Aorta (tissue), 5 donors: ENCODE measurements around the gene KCTD3. TPM values are rescaled to one million over a fixed set of nuclear protein-coding genes. Genes with fewer than 3 reads are reported as not detected.

Experiments used
- ATAC-seq: fragments of 200-7000 bp; cut with Tn5 transposase; one replicate; pipeline ENCODE4 v1.9.1; 2022; ENCODE audit warnings: moderate library complexity; ENCODE audit not compliant: low FRiP score
- DNase-seq, 2 donors: peaks; one replicate each; pipeline ENCODE4 v3.0.0-alpha.2; 2020
- H3K27ac ChIP-seq, 2 donors: one replicate each; pipeline ENCODE4 v1.5.1; 2013; ENCODE audit warnings: low read length in 2 of 2, mild to moderate bottlenecking in 2 of 2, moderate library complexity in 2 of 2, control low read depth in 1 of 2, inconsistent platforms in 1 of 2, low read depth in 1 of 2
- H3K27me3 ChIP-seq, 2 donors: one replicate each; pipeline ENCODE4 v1.6.1; 2013; ENCODE audit warnings: control low read depth in 1 of 2, low read length in 1 of 2, mild to moderate bottlenecking in 1 of 2, moderate library complexity in 1 of 2; ENCODE audit not compliant: insufficient read depth in 2 of 2, control insufficient read depth in 1 of 2
- H3K36me3 ChIP-seq, 2 donors: one replicate each; pipeline ENCODE4 v1.6.1; 2013; ENCODE audit warnings: control low read depth in 1 of 2, low read length in 1 of 2, mild to moderate bottlenecking in 1 of 2; ENCODE audit not compliant: insufficient read depth in 2 of 2, control insufficient read depth in 1 of 2
- H3K4me1 ChIP-seq, 2 donors: one replicate each; pipeline ENCODE4 v1.6.1; 2013; ENCODE audit warnings: low read length in 2 of 2, control low read depth in 1 of 2, mild to moderate bottlenecking in 1 of 2, moderate library complexity in 1 of 2; ENCODE audit not compliant: insufficient read depth in 2 of 2, control insufficient read depth in 1 of 2
- H3K4me3 ChIP-seq, 2 donors: one replicate each; pipeline ENCODE4 v1.5.1; 2013; ENCODE audit warnings: low read length in 2 of 2, control low read depth in 1 of 2, mild to moderate bottlenecking in 1 of 2
- H3K9me3 ChIP-seq: one replicate; pipeline ENCODE4 v1.6.1; 2013; ENCODE audit warnings: mild to moderate bottlenecking, low read length; ENCODE audit not compliant: control insufficient read depth
- WGBS, 2 donors: extraction: QIAGEN DNeasy Blood & Tissue Kit; methylation state at CpG; one replicate each; pipeline ENCODE4 v1.1.7; 2013; 5-methylcytosine and 5-hydroxymethylcytosine counted together
- intact Hi-C, 2 donors: fragments of 100-400 bp; cut with DNase I; formaldehyde crosslinking; loops; one replicate each; pipeline versions ENCODE4 v1.14.2 to v1.15.0; 2022
- polyA plus RNA-seq, 2 donors: library from polyadenylated mRNA; stranded (reverse); fragments of 200-250 nt; gene quantifications; one replicate each; pipeline ENCODE4 v1.2.3, GENCODE V29; 2013
- total RNA-seq, 2 donors: library from RNA; stranded (reverse); fragmentation: NEBNext Ultra II Directional; extraction: Animal tissue kit (Norgen Biotek cat#: 25700); gene quantifications; one replicate each; pipeline ENCODE4 v1.2.1, GENCODE V29; 2021
- donor health status: healthy with polysubstance abuse.
- donor health status: Bipolar disorder and iron deficiency.
- donor health status: DM: no; HTN: no; CAD: no.
- donor health status: DM: no; HTN: no; CAD: no.
- donor health status: DM: yes; HTN: yes; CAD: no.

KCTD3 gene
- total and polyA plus RNA-seq, 4 donors, result 20.2 to 39.7 (median 32.3) TPM

- Histone ChIP-seq H3K27ac (no peak overlapping the region), H3K36me3 (peaks cover 0 to 4% of the 10 kb centered on the region in 2 donors)
Measured at GRCh38 chr1:215597961-215598360, 30.9 kb downstream of the KCTD3 start.

GRCh38 chr1:215599418-215600074 is 32.4 kb downstream of the KCTD3 start:
- intact Hi-C loops, result loop anchor here in 1 of 2 donors (5.0 kb wide), 1 partner anchor 32 kb away; the partner anchor contains the start of gene KCTD3
- no peaks in the 10 kb centered on the region for H3K27me3 ChIP-seq
- no peak overlapping the region for H3K4me3 ChIP-seq
- ATAC-seq (no peak), DNase-seq (no peak)
- WGBS, 2 donors, result 56 to 68% methylated on average over 3 of the region's 3 CpGs
- H3K36me3 ChIP-seq, result peaks cover 0 to 7% of the 10 kb centered on the region in 2 donors
- H3K27ac ChIP-seq, result no peak overlapping the region
- H3K9me3 ChIP-seq, result no peaks in the 10 kb centered on the region
- H3K4me1 ChIP-seq, result no peaks in the 10 kb centered on the region

More at GRCh38 chr1:215597961-215598360, 30.9 kb downstream of the KCTD3 start:
- H3K4me1 ChIP-seq, result no peaks in the 10 kb centered on the region
- ATAC-seq (no peak), DNase-seq (no peak)
- intact Hi-C loops, result no loop called here
- no peaks in the 10 kb centered on the region for H3K27me3 ChIP-seq
- H3K4me3 ChIP-seq, result no peak overlapping the region
- H3K9me3 ChIP-seq, result no peaks in the 10 kb centered on the region

- H3K27ac ChIP-seq, result no peak overlapping the region
- peaks cover 0 to 7% of the 10 kb centered on the region in 2 donors for H3K36me3 ChIP-seq
- no peak for DNase-seq
- intact Hi-C loops, result loop anchor here in 1 of 2 donors (5.0 kb wide), 1 partner anchor 33 kb away; the partner anchor contains the start of gene KCTD3
- no peaks in the 10 kb centered on the region for H3K27me3 ChIP-seq
- H3K4me1 ChIP-seq, result no peaks in the 10 kb centered on the region
- no peak for ATAC-seq
- H3K4me3 ChIP-seq, result no peak overlapping the region
- no peaks in the 10 kb centered on the region for H3K9me3 ChIP-seq
Measured at GRCh38 chr1:215600258-215600792, 33.2 kb downstream of the KCTD3 start.

DNA sequence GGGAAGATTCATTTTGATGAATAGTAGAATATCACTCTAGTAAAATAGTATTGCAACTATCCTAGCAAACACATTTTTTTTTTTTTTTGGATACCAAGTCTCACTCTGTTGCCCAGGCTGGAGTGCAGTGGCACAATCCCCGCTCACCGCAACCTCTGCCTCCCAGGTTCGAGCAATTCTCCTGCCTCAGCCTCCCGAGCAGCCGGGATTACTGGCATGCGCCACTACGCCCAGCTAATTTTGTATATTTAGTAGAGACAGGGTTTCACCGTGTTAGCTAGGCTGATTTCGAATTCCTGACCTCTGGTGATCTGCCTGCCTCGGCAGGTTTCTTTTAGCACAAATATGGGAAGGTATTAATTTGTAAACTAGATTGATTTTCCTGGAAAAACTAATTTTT is 33.8 kb downstream of the KCTD3 start:
- Histone ChIP-seq H3K27me3 (no peaks in the 10 kb centered on the region), H3K36me3 (peaks cover 0 to 7% of the 10 kb centered on the region in 2 donors), H3K4me3 (no peak overlapping the region), H3K27ac (no peak overlapping the region), H3K9me3 (no peaks in the 10 kb centered on the region), H3K4me1 (no peaks in the 10 kb centered on the region)
- DNase-seq (no peak), ATAC-seq (no peak)
- WGBS, 2 donors, result 93 to 95% methylated on average over 10 of the region's 10 CpGs
- intact Hi-C loops, result loop anchor here in 1 of 2 donors (5.0 kb wide), 1 partner anchor 34 kb away; the partner anchor contains the start of gene KCTD3

- no peak overlapping the region for H3K27ac ChIP-seq
- H3K36me3 ChIP-seq, result peaks cover 0 to 7% of the 10 kb centered on the region in 2 donors
- no peaks in the 10 kb centered on the region for H3K9me3 ChIP-seq
- ATAC-seq, result no peak
- intact Hi-C loops, result loop anchor here in 1 of 2 donors (5.0 kb wide), 1 partner anchor 34 kb away; the partner anchor contains the start of gene KCTD3
- no peaks in the 10 kb centered on the region for H3K4me1 ChIP-seq
- H3K27me3 ChIP-seq, result no peaks in the 10 kb centered on the region
- no peak for DNase-seq
- no peak overlapping the region for H3K4me3 ChIP-seq
- WGBS, 2 donors, result 83 to 89% methylated on average over 2 of the region's 2 CpGs
Measured at GRCh38 chr1:215601276-215601675, 34.2 kb downstream of the KCTD3 start.

DNA sequence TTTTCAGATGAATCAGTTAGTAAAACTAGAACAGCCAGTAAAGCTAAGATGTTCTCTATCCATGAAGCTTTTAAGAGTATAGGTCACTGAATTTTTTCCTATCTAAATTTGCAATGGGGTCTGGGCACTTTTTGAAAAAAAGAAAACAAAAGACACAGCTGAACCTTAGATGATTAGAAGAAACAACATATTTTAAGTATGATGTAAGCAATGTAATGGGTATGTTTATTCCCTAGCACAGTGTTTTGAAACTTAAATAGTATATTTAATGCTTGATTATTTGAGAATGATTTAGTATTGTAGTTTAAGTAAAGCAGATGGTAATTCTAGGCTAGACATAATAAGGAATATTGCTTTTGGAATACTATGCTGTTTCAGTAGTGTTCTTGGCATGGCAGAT is 36.2 kb downstream of the KCTD3 start:
- intact Hi-C loops, result loop anchor here in 1 of 2 donors (5.0 kb wide), 1 partner anchor 36 kb away; the partner anchor contains the start of gene KCTD3
- H3K9me3 ChIP-seq, result no peaks in the 10 kb centered on the region
- DNase-seq, result no peak
- peaks cover 0 to 3% of the 10 kb centered on the region in 2 donors for H3K36me3 ChIP-seq
- no peak overlapping the region for H3K4me3 ChIP-seq
- H3K4me1 ChIP-seq, result no peaks in the 10 kb centered on the region
- H3K27ac ChIP-seq, result no peak overlapping the region
- no peak for ATAC-seq
- H3K27me3 ChIP-seq, result no peaks in the 10 kb centered on the region

DNA sequence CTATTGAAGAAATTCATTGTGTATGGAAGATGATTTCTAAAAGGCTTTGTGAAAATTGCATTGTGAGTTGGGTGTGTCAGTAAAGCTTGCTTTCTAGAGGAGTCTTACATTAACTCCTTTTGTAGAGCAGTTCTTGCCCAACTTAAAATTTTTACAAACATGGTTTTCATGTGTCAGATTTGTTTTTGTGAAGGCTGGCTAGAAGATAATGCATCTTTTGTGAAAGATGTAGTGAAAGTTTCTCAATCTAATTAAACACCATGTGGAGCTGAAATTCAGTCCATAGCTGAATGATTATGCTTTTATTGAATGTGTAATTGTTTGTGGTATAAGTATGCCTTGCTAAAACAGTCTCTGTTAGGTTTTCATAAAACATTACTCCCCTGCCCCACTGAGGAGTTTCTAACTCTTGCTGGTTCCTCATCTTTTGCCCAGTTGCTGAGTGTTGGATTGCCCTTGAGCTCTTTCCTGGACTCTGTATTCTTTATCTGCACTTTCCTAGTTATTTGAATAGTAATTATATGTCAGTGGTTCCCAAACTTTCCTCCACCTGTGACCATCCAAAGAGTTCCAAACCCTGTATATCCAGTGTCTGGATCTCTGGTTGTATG is 38.0 kb downstream of the KCTD3 start:
- Histone ChIP-seq H3K9me3 (no peaks in the 10 kb centered on the region), H3K4me1 (no peaks in the 10 kb centered on the region), H3K27me3 (no peaks in the 10 kb centered on the region), H3K4me3 (no peak overlapping the region), H3K27ac (no peak overlapping the region), H3K36me3 (peaks cover 0 to 3% of the 10 kb centered on the region in 2 donors)
- no peak for ATAC-seq
- intact Hi-C loops, result no loop called here
- no peak for DNase-seq

GRCh38 chr1:215606036-215606435 is 38.9 kb downstream of the KCTD3 start:
- WGBS, 2 donors, result 25 to 34% methylated on average over 3 of the region's 3 CpGs
- Histone ChIP-seq H3K4me3 (no peak overlapping the region), H3K36me3 (peaks cover 0 to 3% of the 10 kb centered on the region in 2 donors), H3K4me1 (no peaks in the 10 kb centered on the region), H3K27ac (no peak overlapping the region), H3K9me3 (no peaks in the 10 kb centered on the region), H3K27me3 (no peaks in the 10 kb centered on the region)
- DNase-seq (no peak), ATAC-seq (no peak)
- intact Hi-C loops, result no loop called here
